Activated T-cell treated with anti-CD3 and anti-CD28 coated beads, Interleukin-2, amount 50 U/mL, for 4 hours (primary cell): ENCODE results near the gene MFAP2. TPM values are rescaled to one million over a fixed set of nuclear protein-coding genes. Genes with fewer than 3 reads are reported as not detected.

ENCODE experiments used
- ATAC-seq, 2 donors: fragments of 200-7000 bp; cut with Tn5 transposase; one replicate each; pipeline ENCODE4 v1.10.0; 2021
- DNase-seq: peaks from one replicate; pipeline ENCODE4 v3.0.0-alpha.2; 2020
- H3K27me3 Mint-ChIP-seq: one replicate; pipeline ENCODE4 v1.8.0; 2021; ENCODE audit warnings: low read depth, mixed read lengths
- H3K36me3 Mint-ChIP-seq: one replicate; pipeline ENCODE4 v1.8.0; 2022; ENCODE audit warnings: mixed read lengths; ENCODE audit not compliant: insufficient read depth
- H3K4me1 Mint-ChIP-seq: one replicate; pipeline ENCODE4 v1.8.0; 2021; ENCODE audit warnings: low read depth, mixed read lengths
- H3K4me3 Mint-ChIP-seq: one replicate; pipeline ENCODE4 v1.8.0; 2021; ENCODE audit warnings: mild to moderate bottlenecking, moderate library complexity, mixed read lengths
- H3K9me3 Mint-ChIP-seq: one replicate; pipeline ENCODE4 v1.8.0; 2021; ENCODE audit warnings: mixed read lengths
- total RNA-seq, 3 donors: library from RNA; stranded (reverse); gene quantifications; one replicate each; pipeline ENCODE4 v1.2.1, GENCODE V29; 2021

MFAP2 gene
- total RNA-seq, 3 donors from 2014 or later: 0.26 TPM; not detected in 2

- H3K9me3 Mint-ChIP-seq: no peaks in the 10 kb centered on the region
- no peaks in the 10 kb centered on the region for H3K27me3 Mint-ChIP-seq
- DNase-seq: no peak
- no peak for ATAC-seq
- H3K4me3 Mint-ChIP-seq: no peak overlapping the region
- H3K36me3 Mint-ChIP-seq: peaks cover 13% of the 10 kb centered on the region
- no peaks in the 10 kb centered on the region for H3K4me1 Mint-ChIP-seq
These were observed 18.2 kb upstream of the MFAP2 start for GRCh38 chr1:16998589-16998988.

GRCh38 chr1:16996845-16997244, 16.4 kb upstream of the MFAP2 start:
- Mint-ChIP-seq H3K27me3 (no peaks in the 10 kb centered on the region), H3K9me3 (no peaks in the 10 kb centered on the region), H3K4me1 (no peaks in the 10 kb centered on the region), H3K36me3 (peaks cover 12% of the 10 kb centered on the region), H3K4me3 (no peak overlapping the region)
- ATAC-seq: no peak
- no peak for DNase-seq

- DNase-seq (no peak), ATAC-seq (no peak)
- no peaks in the 10 kb centered on the region for H3K9me3 Mint-ChIP-seq
- no peaks in the 10 kb centered on the region for H3K27me3 Mint-ChIP-seq
- no peaks in the 10 kb centered on the region for H3K4me1 Mint-ChIP-seq
- peaks cover 12% of the 10 kb centered on the region for H3K36me3 Mint-ChIP-seq
- no peak overlapping the region for H3K4me3 Mint-ChIP-seq
These were observed 13.2 kb upstream of the MFAP2 start for GRCh38 chr1:16993521-16994038.

GRCh38 chr1:16992675-16993074, 12.3 kb upstream of the MFAP2 start:
- Mint-ChIP-seq H3K36me3 (peaks cover 9% of the 10 kb centered on the region), H3K27me3 (no peaks in the 10 kb centered on the region), H3K4me1 (no peaks in the 10 kb centered on the region), H3K4me3 (no peak overlapping the region), H3K9me3 (no peaks in the 10 kb centered on the region)
- ATAC-seq (no peak), DNase-seq (no peak)

GRCh38 chr1:16992102-16992501, 11.7 kb upstream of the MFAP2 start:
- DNase-seq: no peak
- no peak for ATAC-seq
- Mint-ChIP-seq H3K27me3 (no peaks in the 10 kb centered on the region), H3K4me1 (no peaks in the 10 kb centered on the region), H3K36me3 (peaks cover 9% of the 10 kb centered on the region), H3K9me3 (no peaks in the 10 kb centered on the region), H3K4me3 (no peak overlapping the region)

- no peaks in the 10 kb centered on the region for H3K27me3 Mint-ChIP-seq
- peaks cover 9% of the 10 kb centered on the region for H3K36me3 Mint-ChIP-seq
- H3K4me1 Mint-ChIP-seq: no peaks in the 10 kb centered on the region
These were observed 11.2 kb upstream of the MFAP2 start for GRCh38 chr1:16991571-16991970.

GRCh38 chr1:16989676-16990391, 9.4 kb upstream of the MFAP2 start:
- Mint-ChIP-seq H3K4me1 (no peaks in the 10 kb centered on the region), H3K27me3 (no peaks in the 10 kb centered on the region), H3K36me3 (peaks cover 15% of the 10 kb centered on the region), H3K4me3 (no peak overlapping the region), H3K9me3 (no peaks in the 10 kb centered on the region)
- DNase-seq (no peak), ATAC-seq (no peak)

More at GRCh38 chr1:16991571-16991970, 11.2 kb upstream of the MFAP2 start:
- Mint-ChIP-seq H3K4me3 (no peak overlapping the region), H3K9me3 (no peaks in the 10 kb centered on the region)
- DNase-seq (no peak), ATAC-seq (no peak)

- Mint-ChIP-seq H3K9me3 (no peaks in the 10 kb centered on the region), H3K4me1 (no peaks in the 10 kb centered on the region)
These were observed 7.8 kb upstream of the MFAP2 start for GRCh38 chr1:16988210-16988609.

GRCh38 chr1:16986962-16987361, 6.5 kb upstream of the MFAP2 start:
- Mint-ChIP-seq H3K9me3 (no peaks in the 10 kb centered on the region), H3K4me3 (no peak overlapping the region), H3K4me1 (no peaks in the 10 kb centered on the region), H3K27me3 (peaks cover 12% of the 10 kb centered on the region), H3K36me3 (peaks cover 15% of the 10 kb centered on the region)
- DNase-seq: no peak
- ATAC-seq: no peak

More at GRCh38 chr1:16988210-16988609, 7.8 kb upstream of the MFAP2 start:
- H3K36me3 Mint-ChIP-seq: peaks cover 15% of the 10 kb centered on the region
- DNase-seq: no peak
- H3K27me3 Mint-ChIP-seq: peaks cover 5% of the 10 kb centered on the region
- no peak for ATAC-seq
- H3K4me3 Mint-ChIP-seq: no peak overlapping the region

- no peak overlapping the region for H3K4me3 Mint-ChIP-seq
- H3K36me3 Mint-ChIP-seq: peaks cover 15% of the 10 kb centered on the region
- H3K4me1 Mint-ChIP-seq: no peaks in the 10 kb centered on the region
- H3K27me3 Mint-ChIP-seq: peaks cover 15% of the 10 kb centered on the region
- ATAC-seq (no peak), DNase-seq (no peak)
- no peaks in the 10 kb centered on the region for H3K9me3 Mint-ChIP-seq
These were observed 6.1 kb upstream of the MFAP2 start for GRCh38 chr1:16986560-16986959.

- Mint-ChIP-seq H3K36me3 (peaks cover 12% of the 10 kb centered on the region), H3K4me1 (peaks cover 4% of the 10 kb centered on the region), H3K27me3 (peaks cover 20% of the 10 kb centered on the region), H3K9me3 (no peaks in the 10 kb centered on the region), H3K4me3 (no peak overlapping the region)
- no peak for DNase-seq
- ATAC-seq: no peak
These were observed 5.7 kb upstream of the MFAP2 start for GRCh38 chr1:16986113-16986512.

- DNase-seq (no peak), ATAC-seq (no peak)
- Mint-ChIP-seq H3K27me3 (peaks cover 25% of the 10 kb centered on the region), H3K36me3 (peaks cover 12% of the 10 kb centered on the region), H3K4me1 (peaks cover 9% of the 10 kb centered on the region), H3K9me3 (no peaks in the 10 kb centered on the region), H3K4me3 (no peak overlapping the region)
These were observed 4.3 kb upstream of the MFAP2 start for GRCh38 chr1:16984717-16985116.

GRCh38 chr1:16983649-16984048, 3.2 kb upstream of the MFAP2 start:
- peaks cover 29% of the 10 kb centered on the region for H3K27me3 Mint-ChIP-seq
- DNase-seq: no peak

GRCh38 chr1:16982902-16983301, 2.5 kb upstream of the MFAP2 start:
- no peaks in the 10 kb centered on the region for H3K9me3 Mint-ChIP-seq
- no peak for ATAC-seq
- peaks cover 6% of the 10 kb centered on the region for H3K36me3 Mint-ChIP-seq
- no peak for DNase-seq
- H3K4me1 Mint-ChIP-seq: peaks cover 9% of the 10 kb centered on the region
- H3K4me3 Mint-ChIP-seq: no peak overlapping the region
- H3K27me3 Mint-ChIP-seq: peaks cover 29% of the 10 kb centered on the region

More at GRCh38 chr1:16983649-16984048, 3.2 kb upstream of the MFAP2 start:
- H3K9me3 Mint-ChIP-seq: no peaks in the 10 kb centered on the region
- no peak overlapping the region for H3K4me3 Mint-ChIP-seq
- no peak for ATAC-seq
- peaks cover 6% of the 10 kb centered on the region for H3K36me3 Mint-ChIP-seq
- peaks cover 9% of the 10 kb centered on the region for H3K4me1 Mint-ChIP-seq

GRCh38 chr1:16981269-16981849, 939 bp upstream of the MFAP2 start:
- no peaks in the 10 kb centered on the region for H3K9me3 Mint-ChIP-seq
- ATAC-seq (no peak), DNase-seq (no peak)
- peak overlapping the region; percentile 55 for H3K4me3 Mint-ChIP-seq
- peaks cover 9% of the 10 kb centered on the region for H3K4me1 Mint-ChIP-seq
- peaks cover 6% of the 10 kb centered on the region for H3K36me3 Mint-ChIP-seq
- peaks cover 29% of the 10 kb centered on the region for H3K27me3 Mint-ChIP-seq
